Measurements from ENCODE around the gene IQCK. TPM values are rescaled to one million over a fixed set of nuclear protein-coding genes. Genes with fewer than 3 reads are reported as not detected.

Gene IQCK
- total RNA-seq, 1 donor from 2014 or later = 8.2 TPM

DNA sequence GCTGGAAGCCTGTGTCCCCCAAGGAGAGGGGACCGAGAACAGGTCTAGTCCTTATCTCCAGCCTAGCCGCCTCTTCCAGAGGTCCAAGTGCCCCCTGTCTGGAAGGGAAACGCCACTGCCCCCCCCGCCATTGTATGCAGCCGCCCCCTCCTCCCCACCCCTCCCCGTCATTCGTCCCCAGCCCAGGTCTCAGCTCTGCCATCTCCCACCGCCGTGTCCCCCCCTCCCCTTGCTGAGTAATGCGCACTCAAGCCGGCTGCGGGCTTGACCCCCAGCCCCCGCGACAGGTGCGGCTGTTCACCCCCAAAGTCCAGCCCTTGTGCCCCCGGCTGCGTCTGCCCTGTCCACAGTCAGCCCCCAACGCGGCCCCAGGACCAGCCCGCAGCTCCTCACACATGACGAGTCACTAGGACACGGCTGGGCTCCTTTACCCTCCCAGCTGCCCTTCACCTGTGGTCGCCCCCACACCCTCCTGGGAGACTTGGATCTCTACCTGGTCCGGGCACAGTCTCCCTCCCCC lies 166.0 kb downstream of the IQCK start:
- peak in 1 of 2 donors; percentile 48 for DNase-seq (ENCODE audit: low read depth in 2 of 2)

DNA sequence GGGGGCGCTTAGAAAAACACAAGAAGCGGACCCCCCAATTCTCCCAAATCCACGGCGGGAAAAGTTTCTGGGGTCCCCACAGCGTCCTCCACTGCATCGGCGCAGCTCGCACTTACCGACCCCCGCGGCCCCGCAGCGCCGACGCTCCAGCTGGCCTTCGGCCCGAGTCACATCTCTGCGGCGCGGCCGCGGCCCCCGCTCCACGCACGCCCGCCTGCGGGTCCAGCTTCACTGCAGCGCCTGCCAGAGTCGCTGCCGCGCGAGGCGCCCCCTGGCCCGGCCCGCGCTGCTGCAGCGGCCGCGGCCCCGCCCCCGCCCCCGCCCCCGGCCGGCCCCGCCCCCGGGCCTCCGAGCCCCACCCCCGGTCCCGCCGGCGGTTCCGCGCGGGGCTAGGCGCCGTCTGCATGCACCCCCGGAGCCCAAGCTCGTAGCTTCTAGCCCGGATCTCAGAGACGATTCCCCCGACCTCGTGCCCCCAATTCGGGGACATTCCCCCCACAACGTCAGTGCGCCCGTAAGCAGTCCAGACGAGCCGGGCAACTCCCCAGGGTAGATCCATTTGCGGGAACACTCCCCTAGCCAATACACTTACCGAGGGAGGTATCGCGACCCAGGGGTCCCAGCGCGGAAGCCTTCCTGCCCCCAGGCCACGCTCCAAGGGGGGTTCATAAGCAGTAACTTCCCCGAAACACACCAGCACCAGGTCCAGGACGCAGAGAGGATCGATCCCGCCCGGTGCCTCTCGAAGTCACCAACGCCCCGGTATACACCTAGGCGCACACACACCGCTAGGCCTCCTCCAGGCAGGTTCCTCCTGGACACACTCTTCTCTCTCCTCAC lies 166.8 kb downstream of the IQCK start, which contains the start of gene GPRC5B:
TSS of gene GPRC5B (minus strand) at position 238 of the 840 bp plus-strand sequence. CDS start 12,003 bp downstream, outside the sequence.
- DNase-seq (ENCODE audit: low read depth in 2 of 2) = peak; percentile 41 to 71

DNA sequence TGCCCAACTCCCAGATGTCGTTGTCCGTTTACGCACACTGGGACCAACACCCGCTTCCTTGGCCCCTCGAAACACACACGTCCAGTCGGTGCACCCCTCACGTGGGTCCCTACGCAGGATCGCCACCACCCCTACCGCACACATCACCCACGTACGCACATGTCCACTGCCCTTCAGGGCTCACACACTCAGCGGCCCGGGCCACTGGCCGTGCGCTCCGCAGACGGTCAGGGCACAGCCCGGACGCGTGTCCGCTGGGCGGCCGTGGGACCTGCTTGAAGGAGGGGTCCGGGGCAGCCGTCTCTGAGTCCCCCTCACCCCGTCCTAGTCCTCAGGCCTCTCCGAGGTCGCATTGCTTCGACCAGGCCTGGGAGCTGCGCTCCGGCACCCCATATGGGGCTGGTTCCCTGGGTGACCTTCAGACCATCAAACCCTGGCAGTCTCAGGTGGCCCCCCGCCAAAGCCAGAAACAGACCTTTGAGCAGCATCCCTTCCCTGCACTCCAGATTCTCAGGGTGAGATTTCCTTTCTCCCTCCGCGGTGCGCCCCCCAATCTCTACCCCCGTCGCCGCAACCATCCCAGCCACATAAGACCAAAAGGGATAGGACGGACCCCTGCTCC lies 167.5 kb downstream of the IQCK start:
- DNase-seq (ENCODE audit: low read depth in 2 of 2) = peak in 1 of 2 donors; percentile 31

- peak; percentile 66 to 78 for DNase-seq (ENCODE audit: low read depth in 2 of 2)
Observed at GRCh38 chr16:19886073-19886941, 168.2 kb downstream of the IQCK start.

DNA sequence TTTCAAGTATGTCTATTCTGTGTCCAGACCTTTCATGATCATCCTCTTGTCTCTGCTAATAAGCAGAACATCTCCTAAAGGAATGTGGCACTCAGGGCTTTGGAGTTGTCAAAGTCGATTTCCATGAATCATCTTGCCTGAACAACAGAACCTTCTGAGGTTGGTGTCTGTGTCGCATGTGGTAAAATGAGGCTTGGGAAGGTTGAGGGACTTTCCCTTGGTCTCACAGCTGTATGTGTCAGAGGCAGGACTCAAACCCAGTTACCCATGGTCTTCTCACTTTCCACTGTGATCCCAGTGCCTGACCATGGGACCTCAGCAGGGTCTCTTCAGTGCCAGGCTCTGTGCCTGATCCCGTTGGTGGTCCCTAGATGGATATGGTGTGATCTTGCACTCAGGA lies 170.8 kb downstream of the IQCK start:
- DNase-seq (ENCODE audit: low read depth in 2 of 2) = no peak

- DNase-seq (ENCODE audit: low read depth in 2 of 2) = no peak
Observed at GRCh38 chr16:19890901-19891300, 172.8 kb downstream of the IQCK start.

- DNase-seq (ENCODE audit: low read depth in 2 of 2) = no peak
Observed at GRCh38 chr16:19892902-19893301, 174.8 kb downstream of the IQCK start.

GRCh38 chr16:19894586-19894985 lies 176.5 kb downstream of the IQCK start:
- no peak for DNase-seq (ENCODE audit: low read depth in 2 of 2)

GRCh38 chr16:19896951-19897350 lies 178.9 kb downstream of the IQCK start:
- no peak for DNase-seq (ENCODE audit: low read depth in 2 of 2)

DNA sequence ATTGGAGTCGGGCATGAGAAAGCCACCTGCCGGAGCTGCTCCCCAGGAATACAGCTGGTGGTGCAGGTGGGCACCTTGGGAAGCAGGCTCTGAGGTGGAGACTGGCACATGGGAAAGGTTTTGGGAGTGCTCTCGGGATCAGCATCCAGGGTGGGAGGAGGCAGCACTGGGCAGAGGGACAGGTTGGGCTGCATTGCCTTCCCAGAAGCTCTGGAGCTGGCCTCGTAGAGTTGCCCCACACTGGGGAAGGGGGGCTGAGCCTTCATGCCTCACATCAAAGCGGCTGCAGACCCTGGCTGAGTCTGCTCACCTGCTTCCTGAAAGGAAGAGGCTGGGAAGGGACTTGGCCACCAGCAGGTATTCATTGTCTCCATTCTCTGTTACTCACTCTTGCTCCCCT lies 180.1 kb downstream of the IQCK start:
- no peak for DNase-seq (ENCODE audit: low read depth in 2 of 2)

GRCh38 chr16:19898924-19899604 lies 181.0 kb downstream of the IQCK start:
- DNase-seq (ENCODE audit: low read depth in 2 of 2) = peak in 1 of 2 donors; percentile 43

- DNase-seq (ENCODE audit: low read depth in 2 of 2) = no peak
Observed at GRCh38 chr16:19899605-19899955, 181.5 kb downstream of the IQCK start.

- no peak for DNase-seq (ENCODE audit: low read depth in 2 of 2)
Observed at GRCh38 chr16:19901164-19901563, 183.1 kb downstream of the IQCK start.

DNA sequence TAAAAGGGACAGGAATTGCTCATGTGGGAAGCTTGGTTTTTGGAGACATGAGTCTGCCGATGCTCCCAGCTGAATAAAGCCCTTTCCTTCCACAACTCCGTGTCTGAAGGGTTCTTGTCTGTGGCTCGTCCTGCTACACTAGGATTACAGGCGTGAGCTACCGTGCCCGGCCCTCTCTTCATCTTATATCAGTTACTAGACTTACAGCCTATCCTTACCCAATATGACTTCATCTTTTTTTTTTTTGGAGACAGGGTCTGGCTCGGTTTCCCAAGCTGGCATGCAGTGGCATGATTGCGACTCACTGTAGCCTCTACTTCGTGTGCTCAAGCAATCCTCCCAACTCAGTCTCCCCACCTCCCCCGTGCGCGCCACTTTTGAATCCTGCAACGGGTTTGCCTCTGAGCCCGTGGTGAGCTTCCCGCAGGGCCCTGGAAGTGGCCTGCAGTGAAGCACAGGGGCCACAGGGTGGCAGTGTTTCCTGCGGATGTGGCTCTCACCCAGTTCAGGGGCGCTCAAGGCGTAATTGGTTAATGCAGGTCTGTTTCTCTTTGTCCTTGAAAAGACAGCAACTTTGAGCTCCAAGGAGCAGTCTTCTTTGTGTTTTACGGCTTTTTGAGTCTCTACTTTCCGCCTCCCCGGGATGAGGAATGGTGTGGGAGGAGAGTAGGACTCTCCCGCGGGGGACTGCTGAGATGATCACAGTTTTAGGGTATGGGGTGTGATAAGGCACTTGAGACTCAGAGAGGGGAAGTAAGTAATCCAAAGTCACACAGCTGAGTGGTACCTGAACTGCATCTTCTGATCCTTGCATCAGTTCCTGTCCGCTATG lies 189.3 kb downstream of the IQCK start:
- DNase-seq (ENCODE audit: low read depth in 2 of 2) = peak in 1 of 2 donors; percentile 71

Other genes with a start within 250 kb of the IQCK start
- gene GDE1, start 196.2 kb upstream of the IQCK start, total RNA-seq = 23.4 and 24.7 TPM in 2 replicates
- gene CCP110, start 194.3 kb upstream of the IQCK start, total RNA-seq = 7.1 and 7.3 TPM in 2 replicates
- 33.2 and 45.4 TPM in 2 replicates for gene VPS35L, start 162.6 kb upstream of the IQCK start, total RNA-seq
- gene KNOP1, start within 50 bp of the IQCK start, total RNA-seq = 8.3 and 9.4 TPM in 2 replicates
- gene GPRC5B, start 166.6 kb downstream of the IQCK start, total RNA-seq = 39.3 and 109 TPM in 2 replicates

All from dermis microvascular lymphatic vessel endothelial cell (primary cell).